H9 (cell line): Measurements from ENCODE around the gene CAMTA1. TPM values are rescaled to one million over a fixed set of nuclear protein-coding genes. Genes with fewer than 3 reads are reported as not detected.

Experiments
- DNase-seq: peaks from one replicate; pipeline ENCODE4 v3.0.0-alpha.2; 2017
- H2AFZ ChIP-seq: one replicate; pipeline ENCODE4 v1.6.1; 2013; ENCODE audit warnings: mild to moderate bottlenecking, low read length, control low read depth, moderate library complexity
- H2AK5ac ChIP-seq: 2 replicates; pipeline ENCODE4 v1.6.1; 2013; ENCODE audit warnings: low read length, control low read depth, mixed read lengths; ENCODE audit not compliant: insufficient read length
- H2BK120ac ChIP-seq: one replicate; pipeline ENCODE4 v1.6.1; 2013; ENCODE audit warnings: low read depth, mild to moderate bottlenecking, low read length, control low read depth, inconsistent platforms; ENCODE audit not compliant: poor library complexity, severe bottlenecking
- H2BK12ac ChIP-seq: 2 replicates; pipeline ENCODE4 v1.6.1; 2013; ENCODE audit warnings: low read length, control low read depth, mixed read lengths, low read depth; ENCODE audit not compliant: insufficient read length
- H2BK15ac ChIP-seq: 2 replicates; pipeline ENCODE4 v1.6.1; 2013; ENCODE audit warnings: low read depth, low read length, control low read depth
- H2BK20ac ChIP-seq: one replicate; pipeline ENCODE4 v1.6.1; 2013; ENCODE audit warnings: low read depth, mild to moderate bottlenecking, low read length, control low read depth, inconsistent platforms; ENCODE audit not compliant: poor library complexity, severe bottlenecking
- H2BK5ac ChIP-seq: 2 replicates; pipeline ENCODE4 v1.6.1; 2013; ENCODE audit warnings: low read length, control low read depth, mixed read lengths; ENCODE audit not compliant: insufficient read length
- H3K14ac ChIP-seq: 2 replicates; pipeline ENCODE4 v1.6.1; 2013; ENCODE audit warnings: low read length, control low read depth; ENCODE audit not compliant: insufficient read depth
- H3K18ac ChIP-seq: 2 replicates; pipeline ENCODE4 v1.6.1; 2013; ENCODE audit warnings: low read depth, mild to moderate bottlenecking, mixed read lengths, low read length, control low read depth; ENCODE audit not compliant: insufficient read length
- H3K23ac ChIP-seq: 2 replicates; pipeline ENCODE4 v1.6.1; 2013; ENCODE audit warnings: low read length, control low read depth, mixed read lengths, low read depth; ENCODE audit not compliant: insufficient read length
- H3K23me2 ChIP-seq: 2 replicates; pipeline ENCODE4 v1.6.1; 2013; ENCODE audit warnings: low read depth, mild to moderate bottlenecking, mixed read lengths, low read length, control low read depth; ENCODE audit not compliant: insufficient read length, poor library complexity, severe bottlenecking
- H3K27ac ChIP-seq: 2 replicates; pipeline ENCODE4 v1.5.1; 2013; ENCODE audit warnings: low read length, control low read depth, mixed read lengths, low read depth; ENCODE audit not compliant: insufficient read length
- H3K27me3 ChIP-seq: 2 replicates; pipeline ENCODE4 v1.6.1; 2013; ENCODE audit warnings: low read length, control low read depth, inconsistent platforms; ENCODE audit not compliant: insufficient read depth
- H3K4ac ChIP-seq: 2 replicates; pipeline ENCODE4 v1.6.1; 2013; ENCODE audit warnings: low read depth, mild to moderate bottlenecking, control low read depth, inconsistent platforms, low read length, moderate library complexity
- H3K4me1 ChIP-seq: 2 replicates; pipeline ENCODE4 v1.6.1; 2013; ENCODE audit warnings: low read length, control low read depth, inconsistent platforms; ENCODE audit not compliant: insufficient read depth
- H3K4me2 ChIP-seq: 2 replicates; pipeline ENCODE4 v1.6.1; 2013; ENCODE audit warnings: low read length, control low read depth, mixed read lengths; ENCODE audit not compliant: insufficient read length, insufficient read depth
- H3K56ac ChIP-seq: 2 replicates; pipeline ENCODE4 v1.6.1; 2013; ENCODE audit warnings: low read depth, mild to moderate bottlenecking, mixed read lengths, low read length, control low read depth; ENCODE audit not compliant: insufficient read length
- H3K79me1 ChIP-seq: 2 replicates; pipeline ENCODE4 v1.6.1; 2013; ENCODE audit warnings: low read depth, mild to moderate bottlenecking, moderate library complexity, low read length, control low read depth, inconsistent platforms; ENCODE audit not compliant: insufficient read depth, poor library complexity, severe bottlenecking
- H3K79me2 ChIP-seq: 2 replicates; pipeline ENCODE4 v1.6.1; 2013; ENCODE audit warnings: low read length, control low read depth, inconsistent platforms; ENCODE audit not compliant: insufficient read depth
- H3K9ac ChIP-seq: 2 replicates; pipeline ENCODE4 v1.6.1; 2013; ENCODE audit warnings: low read length, control low read depth, mixed read lengths; ENCODE audit not compliant: insufficient read length; ENCODE audit errors: extremely low read depth
- H3K9me3 ChIP-seq: one replicate; pipeline ENCODE4 v1.6.1; 2013; ENCODE audit warnings: low read depth, low read length, inconsistent platforms; ENCODE audit not compliant: control insufficient read depth
- H3T11ph ChIP-seq: one replicate; pipeline ENCODE4 v1.6.1; 2013; ENCODE audit warnings: mild to moderate bottlenecking, low read length, control low read depth, inconsistent platforms
- H4K20me1 ChIP-seq: one replicate; pipeline ENCODE4 v1.6.1; 2013; ENCODE audit not compliant: control insufficient read depth, insufficient read length, insufficient read depth
- H4K5ac ChIP-seq: 2 replicates; pipeline ENCODE4 v1.6.1; 2013; ENCODE audit warnings: low read depth, mild to moderate bottlenecking, mixed read lengths, low read length, control low read depth; ENCODE audit not compliant: insufficient read length
- H4K8ac ChIP-seq: replicated peaks from 2 replicates; pipeline ENCODE4 v1.6.1; 2013; ENCODE audit warnings: low read length, control low read depth, mixed read lengths, low read depth; ENCODE audit not compliant: insufficient read length
- H4K91ac ChIP-seq: 2 replicates; pipeline ENCODE4 v1.6.1; 2013; ENCODE audit warnings: low read depth, mild to moderate bottlenecking, moderate library complexity, mixed read lengths, low read length, control low read depth; ENCODE audit not compliant: insufficient read length
- H3K27ac Mint-ChIP-seq, 3 experiments: 2 replicates in 2 of 3; 3 replicates in 1 of 3; pipeline ENCODE4 v1.8.0; 2020 to 2021; ENCODE audit warnings: mixed read lengths in 3 of 3, mild to moderate bottlenecking in 1 of 3, moderate library complexity in 1 of 3
- H3K27me3 Mint-ChIP-seq: 2 replicates; pipeline ENCODE4 v1.8.0; 2021; ENCODE audit warnings: low read depth, mild to moderate bottlenecking, moderate library complexity, mixed read lengths
- H3K36me3 Mint-ChIP-seq, 3 experiments: 2 replicates in 2 of 3; 3 replicates in 1 of 3; pipeline ENCODE4 v1.8.0; 2020 to 2021; ENCODE audit warnings: low read depth in 3 of 3, mixed read lengths in 3 of 3; ENCODE audit not compliant: insufficient read depth in 1 of 3
- H3K4me1 Mint-ChIP-seq, 2 experiments: 2 replicates each; pipeline ENCODE4 v1.8.0; 2020; ENCODE audit warnings: mixed read lengths in 2 of 2
- H3K4me3 Mint-ChIP-seq, 2 experiments: 2 replicates in 1 of 2; 3 replicates in 1 of 2; pipeline ENCODE4 v1.8.0; 2020 to 2021; ENCODE audit warnings: mild to moderate bottlenecking in 2 of 2, mixed read lengths in 2 of 2, moderate library complexity in 1 of 2
- H3K9me3 Mint-ChIP-seq, 2 experiments: 2 replicates in 1 of 2; 3 replicates in 1 of 2; pipeline ENCODE4 v1.8.0; 2020; ENCODE audit warnings: mild to moderate bottlenecking in 2 of 2, mixed read lengths in 2 of 2, moderate library complexity in 1 of 2
- WGBS: extraction: QIAGEN DNeasy Blood & Tissue Kit; methylation state at CpG from one replicate; pipeline ENCODE4 v1.1.7; 2013; ENCODE audit warnings: missing lambda C conversion rate, low lambda C conversion rate, mixed read lengths; ENCODE audit not compliant: insufficient read length; ENCODE audit errors: extremely low coverage; 5-methylcytosine and 5-hydroxymethylcytosine counted together
- total RNA-seq: library from RNA; stranded (reverse); gene quantifications from 2 replicates; pipeline ENCODE4 v1.2.1, GENCODE V29; 2021
- TF ChIP-seq, protein P1 (sequence below): fragments of 200-600 bp; sonication (generic); conservative IDR thresholded peaks from 3 replicates; pipeline ENCODE4 v1.8.0; 2021; ENCODE audit warnings: antibody characterized with exemption, mild to moderate bottlenecking

Gene CAMTA1
- total RNA-seq, 1 experiment from 2014 or later, result 115 TPM

DNA sequence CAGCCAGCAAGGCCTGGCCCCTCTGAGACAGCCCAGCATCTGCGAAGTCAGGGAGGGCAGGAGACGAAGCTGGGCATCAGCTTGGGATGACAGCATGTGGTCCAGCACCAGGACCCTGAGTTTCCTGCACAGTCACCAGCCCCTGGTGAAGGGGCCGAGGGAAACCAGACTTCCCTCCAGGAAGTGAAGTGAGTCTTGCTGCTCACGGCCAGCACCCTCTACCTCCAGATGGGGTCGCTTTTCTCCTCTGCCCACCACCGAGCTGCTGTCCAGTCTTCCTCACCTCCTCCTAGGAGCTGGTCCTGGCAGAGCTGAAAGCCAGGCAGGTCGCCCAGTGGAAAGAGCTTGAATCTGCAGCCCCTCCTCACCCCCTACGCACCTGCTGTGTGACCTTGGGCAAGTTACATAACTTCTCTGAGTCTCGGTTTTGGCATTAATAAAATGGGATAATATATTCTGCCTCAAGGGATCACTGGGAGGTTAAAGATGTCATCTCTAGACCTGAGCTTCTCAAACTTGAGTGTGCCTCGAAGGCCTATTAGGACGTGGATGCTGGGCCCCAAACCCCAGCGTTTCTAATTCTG, 867.4 kb downstream of the CAMTA1 start:
- Histone ChIP-seq H4K20me1 (no peaks in the 10 kb centered on the region), H2BK120ac (no peak overlapping the region), H3K79me2 (no peaks in the 10 kb centered on the region), H3K23ac (no peak overlapping the region), H2AFZ (no peak overlapping the region), H3K56ac (no peak overlapping the region), H2BK5ac (no peak overlapping the region), H3K9me3 (no peaks in the 10 kb centered on the region), H3K27ac (no peak overlapping the region), H3K9ac (no peak overlapping the region), H4K5ac (no peak overlapping the region), H3K4ac (no peak overlapping the region), H2BK12ac (no peak overlapping the region), H3K4me2 (no peak overlapping the region), H2BK15ac (no peak overlapping the region), H3T11ph (no peak overlapping the region), H4K91ac (no peak overlapping the region), H2BK20ac (no peak overlapping the region), H3K18ac (no peak overlapping the region), H3K4me1 (no peaks in the 10 kb centered on the region), H3K79me1 (no peaks in the 10 kb centered on the region), H4K8ac (no peak overlapping the region), H3K14ac (no peak overlapping the region; the same call in 1 of the 2 replicates), H3K27me3 (no peaks in the 10 kb centered on the region), H2AK5ac (no peak overlapping the region), H3K23me2 (peaks cover 3% of the 10 kb centered on the region)
- no peak for DNase-seq
- peaks cover 8 to 21% of the 10 kb centered on the region in 2 experiments for H3K4me1 Mint-ChIP-seq
- no peaks in the 10 kb centered on the region; a peak in 1 of 5 replicates for H3K9me3 Mint-ChIP-seq
- WGBS, result no CpG with 5 or more reads among the region's 12 CpGs
- peaks cover 0 to 4% (median 0%) of the 10 kb centered on the region in 3 experiments; a peak in 2 of 7 replicates for H3K36me3 Mint-ChIP-seq
- H3K27me3 Mint-ChIP-seq, result no peaks in the 10 kb centered on the region
- H3K4me3 Mint-ChIP-seq, result no peak overlapping the region
- H3K27ac Mint-ChIP-seq, result no peak overlapping the region
- TF ChIP-seq, protein P1, sequence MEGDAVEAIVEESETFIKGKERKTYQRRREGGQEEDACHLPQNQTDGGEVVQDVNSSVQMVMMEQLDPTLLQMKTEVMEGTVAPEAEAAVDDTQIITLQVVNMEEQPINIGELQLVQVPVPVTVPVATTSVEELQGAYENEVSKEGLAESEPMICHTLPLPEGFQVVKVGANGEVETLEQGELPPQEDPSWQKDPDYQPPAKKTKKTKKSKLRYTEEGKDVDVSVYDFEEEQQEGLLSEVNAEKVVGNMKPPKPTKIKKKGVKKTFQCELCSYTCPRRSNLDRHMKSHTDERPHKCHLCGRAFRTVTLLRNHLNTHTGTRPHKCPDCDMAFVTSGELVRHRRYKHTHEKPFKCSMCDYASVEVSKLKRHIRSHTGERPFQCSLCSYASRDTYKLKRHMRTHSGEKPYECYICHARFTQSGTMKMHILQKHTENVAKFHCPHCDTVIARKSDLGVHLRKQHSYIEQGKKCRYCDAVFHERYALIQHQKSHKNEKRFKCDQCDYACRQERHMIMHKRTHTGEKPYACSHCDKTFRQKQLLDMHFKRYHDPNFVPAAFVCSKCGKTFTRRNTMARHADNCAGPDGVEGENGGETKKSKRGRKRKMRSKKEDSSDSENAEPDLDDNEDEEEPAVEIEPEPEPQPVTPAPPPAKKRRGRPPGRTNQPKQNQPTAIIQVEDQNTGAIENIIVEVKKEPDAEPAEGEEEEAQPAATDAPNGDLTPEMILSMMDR, result no peak; the same call in 2 of the 3 replicates
